LNCaP clone FGC (cell line): ENCODE data around the gene UBE2U.

ENCODE experiments used
- DNase-seq: peaks from one replicate; pipeline ENCODE4 v3.0.0-alpha.2; 2011; ENCODE audit warnings: low read depth
- H3K4me3 ChIP-seq: 2 replicates; pipeline ENCODE4 v1.5.1; 2011; ENCODE audit warnings: mild to moderate bottlenecking, low read depth, low read length, control low read depth
- CTCF ChIP-seq: IDR thresholded peaks from 2 replicates; pipeline ENCODE4 v1.5.1; 2012; ENCODE audit warnings: mild to moderate bottlenecking; ENCODE audit not compliant: control insufficient read depth, insufficient read depth; ENCODE audit errors: extremely low read depth

UBE2U gene

GRCh38 chr1:64295561-64295960 lies 92.1 kb downstream of the UBE2U start:
- no peak for DNase-seq
- TF ChIP-seq CTCF, result no peak
- no peak overlapping the region for H3K4me3 ChIP-seq

- no peak overlapping the region for H3K4me3 ChIP-seq
- no peak for DNase-seq
- TF ChIP-seq CTCF, result no peak
Observed at GRCh38 chr1:64296459-64296858, 93.0 kb downstream of the UBE2U start.

GRCh38 chr1:64302194-64302593 lies 98.8 kb downstream of the UBE2U start:
- TF ChIP-seq CTCF, result no peak
- no peak overlapping the region for H3K4me3 ChIP-seq
- DNase-seq, result no peak

DNA sequence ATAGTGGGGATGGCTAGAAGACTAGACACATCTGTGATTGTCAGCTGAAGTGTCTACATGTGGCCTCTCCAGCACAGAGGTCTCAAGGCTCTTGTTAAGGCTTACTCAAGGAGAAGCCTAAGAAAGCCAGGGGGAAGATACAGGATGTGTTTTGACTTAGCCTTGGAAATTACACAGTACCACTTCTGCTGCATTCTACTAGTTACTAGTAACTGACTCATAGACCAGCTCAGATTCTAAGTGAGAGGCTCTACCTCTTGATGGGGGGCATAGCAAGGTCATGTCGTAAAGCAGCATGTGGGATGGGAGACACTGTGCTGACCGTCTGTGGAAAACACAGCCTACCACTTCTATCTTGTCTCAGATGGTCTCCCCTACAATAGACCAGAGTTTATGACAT lies 99.5 kb downstream of the UBE2U start:
- no peak for DNase-seq
- H3K4me3 ChIP-seq, result no peak overlapping the region
- no peak for TF ChIP-seq CTCF

DNA sequence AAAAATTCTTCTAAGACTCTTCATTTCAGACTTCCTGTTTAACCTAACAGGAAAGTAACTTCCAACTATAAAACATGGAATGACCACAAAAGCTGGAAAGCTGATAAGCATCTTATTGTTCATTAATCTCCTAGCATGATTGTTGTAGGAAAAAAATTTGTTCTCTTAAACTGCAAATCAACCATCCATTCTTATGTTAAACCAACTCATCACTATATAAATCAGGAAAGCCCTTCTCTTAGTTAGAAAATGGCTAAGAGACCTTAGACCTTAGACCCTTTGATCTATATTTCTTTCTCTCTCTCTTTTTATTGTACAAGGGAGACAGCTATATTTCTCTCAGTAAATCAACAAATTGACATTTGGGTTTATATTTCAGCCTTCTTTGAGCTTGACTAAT lies 101.4 kb downstream of the UBE2U start:
- H3K4me3 ChIP-seq, result no peak overlapping the region
- no peak for TF ChIP-seq CTCF

DNA sequence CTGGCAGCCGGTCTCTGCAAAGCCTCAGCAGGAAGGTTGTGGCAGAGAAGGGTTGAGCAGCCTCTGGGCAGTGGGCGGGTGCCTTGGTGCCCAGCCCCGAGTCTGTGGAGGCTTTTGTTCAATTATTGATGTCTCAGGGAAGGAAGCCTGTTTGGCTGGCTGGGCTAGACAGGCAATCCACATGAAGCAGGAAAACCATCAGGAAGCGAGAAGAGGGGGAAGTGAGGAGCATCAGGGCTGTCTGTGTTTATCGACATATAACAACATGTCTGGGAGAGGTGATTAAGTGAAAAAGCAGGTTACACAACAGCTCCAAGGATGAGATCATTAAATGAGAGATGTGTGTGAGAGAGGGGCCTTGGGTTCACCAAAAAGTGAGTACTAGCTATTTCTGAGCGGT lies 105.4 kb downstream of the UBE2U start:
- no peak for TF ChIP-seq CTCF
- H3K4me3 ChIP-seq, result no peak overlapping the region
- no peak for DNase-seq

More for the DNA sequence above, 101.4 kb downstream of the UBE2U start:
- DNase-seq, result no peak

DNA sequence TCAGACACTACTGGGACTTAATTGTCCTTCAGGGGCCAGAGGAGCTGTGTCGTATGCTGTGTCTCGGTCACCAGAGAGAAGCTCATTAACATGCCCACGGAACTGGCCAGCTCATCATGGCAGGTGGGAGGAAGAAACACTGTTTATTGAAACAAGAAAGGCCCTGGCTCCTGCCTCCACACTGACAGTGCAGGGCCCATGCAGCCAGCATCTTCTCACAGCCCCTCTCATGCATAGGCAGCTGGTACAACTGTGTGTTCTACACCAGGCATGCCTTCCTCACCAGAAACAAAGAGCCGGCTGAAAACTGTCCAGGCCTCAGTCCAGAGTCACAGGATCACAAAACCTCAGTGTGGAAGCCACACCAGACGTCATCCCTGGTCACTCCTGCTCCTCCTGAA lies 106.0 kb downstream of the UBE2U start:
- no peak for DNase-seq
- no peak for TF ChIP-seq CTCF
- H3K4me3 ChIP-seq, result no peak overlapping the region
